ENCODE data around the gene TMEM205. TPM values are rescaled to one million over a fixed set of nuclear protein-coding genes. Genes with fewer than 3 reads are reported as not detected.
"Not testable (repeated sequence)": the region's sequence is repeated elsewhere in the genome, so short reads cannot be mapped to it uniquely, and the experiment has no call there.

The TMEM205 gene
- total and polyA plus RNA-seq, 2 of the 13 experiments (the other 11 are each of a cell fraction or from before 2014, with no cell fraction given): 45.5 to 98.7 TPM

GRCh38 chr19:11320278-11320995 is 25.6 kb downstream of the TMEM205 start:
- H2AFZ ChIP-seq (ENCODE audit: low read length); H3K36me3 ChIP-seq (replicated peaks in 1 of 2; ENCODE audit: control insufficient read depth in 1 of 2, insufficient read depth in 2 of 2, low read length in 2 of 2); CTCF ChIA-PET (ENCODE audit: low intra/inter-chr PET ratio, low total read pairs); BruUV-seq (replicated peaks); DNase-seq (ENCODE audit: low spot score); in situ Hi-C loops (cut with HindIII; ENCODE audit: extremely low pct_ligation_motif_present, low pct_unique_long_range_greater_than_20kb); POLR2A ChIA-PET; ATAC-seq; H4K20me1 ChIP-seq (ENCODE audit: insufficient read depth, low read length); FAIRE-seq; H3K4me3 ChIP-seq (replicated peaks in 1 of 3; ENCODE audit: insufficient read depth in 1 of 3, low read depth in 2 of 3, low read length in 3 of 3); H3K4me2 ChIP-seq (ENCODE audit: low read depth, low read length); H3K9ac ChIP-seq (ENCODE audit: insufficient read depth, low read depth, low read length); H3K79me2 ChIP-seq (ENCODE audit: insufficient read depth, low read length); intact Hi-C loops (cut with micrococcal nuclease; ENCODE audit: unreplicated experiment); H3K9me3 ChIP-seq (ENCODE audit: low read length); H3K27me3 ChIP-seq (ENCODE audit: control insufficient read depth in 1 of 2, insufficient read depth in 2 of 2, low read length in 2 of 2); H3K27ac ChIP-seq (ENCODE audit: extremely low read length, insufficient read depth, low read length): not testable (repeated sequence)
- WGBS (ENCODE audit: low lambda C conversion rate): 67% methylated on average over 8 of the region's 9 CpGs
- peak; percentile 62; the same call in 1 of the 2 replicates for TF ChIP-seq ZNF121 (CRISPR knock-in tag; IDR thresholded peaks at IDR 0.05)
- H3K4me1 ChIP-seq (ENCODE audit: insufficient read depth, low read length): peaks cover 39% of the 10 kb centered on the region

- Histone ChIP-seq H2AFZ (ENCODE audit: low read length) (no peak overlapping the region), H3K9me3 (ENCODE audit: low read length) (no peaks in the 10 kb centered on the region), H3K27me3 (ENCODE audit: control insufficient read depth in 1 of 2, insufficient read depth in 2 of 2, low read length in 2 of 2) (peaks cover 0 to 13% of the 10 kb centered on the region in 2 experiments; a peak in 3 of 5 replicates), H4K20me1 (ENCODE audit: insufficient read depth, low read length) (no peaks in the 10 kb centered on the region), H3K4me1 (ENCODE audit: insufficient read depth, low read length) (peaks cover 17% of the 10 kb centered on the region), H3K27ac (ENCODE audit: extremely low read length, insufficient read depth, low read length) (no peak overlapping the region), H3K79me2 (ENCODE audit: insufficient read depth, low read length) (no peaks in the 10 kb centered on the region), H3K4me3 (replicated peaks in 1 of 3; ENCODE audit: insufficient read depth in 1 of 3, low read depth in 2 of 3, low read length in 3 of 3) (no peak overlapping the region), H3K36me3 (replicated peaks in 1 of 2; ENCODE audit: control insufficient read depth in 1 of 2, insufficient read depth in 2 of 2, low read length in 2 of 2) (no peaks in the 10 kb centered on the region), H3K9ac (ENCODE audit: insufficient read depth, low read depth, low read length) (no peak overlapping the region), H3K4me2 (ENCODE audit: low read depth, low read length) (no peak overlapping the region)
- DNase-seq (ENCODE audit: low spot score) (no peak), ATAC-seq (no peak), FAIRE-seq (no peak)
- ChIA-PET CTCF (ENCODE audit: low intra/inter-chr PET ratio, low total read pairs) (no interaction called here), POLR2A (interaction anchor here (1.4 kb wide), 1 partner anchor 69 kb away, joined by 3 read pairs; no protein-coding TSS in a partner anchor)
- intact Hi-C loops (cut with micrococcal nuclease; ENCODE audit: unreplicated experiment): no loop called here
- no peak for TF ChIP-seq FLYWCH1 (CRISPR knock-in tag; IDR thresholded peaks at IDR 0.05)
- TF ChIP-seq WIZ (CRISPR knock-in tag; IDR thresholded peaks at IDR 0.05): no peak
- TF ChIP-seq TRAFD1 (CRISPR knock-in tag; IDR thresholded peaks at IDR 0.05; ENCODE audit: borderline replicate concordance): no peak
- no peak for TF ChIP-seq E2F5 (CRISPR knock-in tag; conservative IDR thresholded peaks at IDR 0.05)
- TF ChIP-seq ZNF326 (CRISPR knock-in tag; IDR thresholded peaks at IDR 0.05; ENCODE audit: borderline replicate concordance): no peak
- TF ChIP-seq MED1 (CRISPR knock-in tag; IDR thresholded peaks at IDR 0.05): no peak
- no peak for TF ChIP-seq NFYC (CRISPR knock-in tag; IDR thresholded peaks at IDR 0.05)
- no peak for TF ChIP-seq NBN (conservative IDR thresholded peaks at IDR 0.05)
- TF ChIP-seq NFIC (IDR thresholded peaks at IDR 0.05; ENCODE audit: low read length): no peak
- WGBS (ENCODE audit: low lambda C conversion rate): 49% methylated on average over 9 of the region's 9 CpGs
- no TSS peak for BruUV-seq (replicated peaks)
- in situ Hi-C loops (cut with HindIII; ENCODE audit: extremely low pct_ligation_motif_present, low pct_unique_long_range_greater_than_20kb): no loop called here
Observed at GRCh38 chr19:11306337-11306736, 39.7 kb downstream of the TMEM205 start.
